Astrocyte (in vitro differentiated cells and primary cell): ENCODE results near the gene SHC4. TPM values are rescaled to one million over a fixed set of nuclear protein-coding genes. Genes with fewer than 3 reads are reported as not detected.
A peak's percentile ranks its signal among the peaks of the same experiment; 100 is the strongest.

Source experiments
- DNase-seq: peaks from one replicate; pipeline ENCODE4 v3.0.0-alpha.2; 2010; ENCODE audit warnings: low read depth
- FAIRE-seq: peaks from 2 replicates; lab custom pipeline; 2011; peaks lifted over from hg19 to GRCh38; lab: Jason Lieb, UNC
- H2AFZ ChIP-seq: 2 replicates; pipeline ENCODE4 v1.6.0; 2012; ENCODE audit warnings: low read depth, low read length, inconsistent platforms
- H3K27ac ChIP-seq: 2 replicates; pipeline ENCODE4 v1.5.1; 2011; ENCODE audit warnings: low read depth, low read length, inconsistent platforms
- H3K27me3 ChIP-seq: 2 replicates; pipeline ENCODE4 v1.6.0; 2011; ENCODE audit warnings: low read length, inconsistent platforms; ENCODE audit not compliant: insufficient read depth
- H3K36me3 ChIP-seq: 2 replicates; pipeline ENCODE4 v1.5.1; 2011; ENCODE audit warnings: low read length, inconsistent platforms; ENCODE audit not compliant: insufficient read depth
- H3K4me1 ChIP-seq: 2 replicates; pipeline ENCODE4 v1.5.1; 2011; ENCODE audit warnings: low read length, inconsistent platforms; ENCODE audit not compliant: insufficient read depth
- H3K4me2 ChIP-seq: 2 replicates; pipeline ENCODE4 v1.6.0; 2012; ENCODE audit warnings: low read length, inconsistent platforms
- H3K4me3 ChIP-seq: 2 replicates; pipeline ENCODE4 v1.5.1; 2011; ENCODE audit warnings: low read depth, mild to moderate bottlenecking, low read length, inconsistent platforms; ENCODE audit not compliant: insufficient read depth
- H3K79me2 ChIP-seq: 2 replicates; pipeline ENCODE4 v1.6.0; 2012; ENCODE audit warnings: mild to moderate bottlenecking, low read length, inconsistent platforms; ENCODE audit not compliant: insufficient read depth
- H3K9ac ChIP-seq: 2 replicates; pipeline ENCODE4 v1.6.0; 2012; ENCODE audit warnings: mild to moderate bottlenecking, low read length, inconsistent platforms
- H3K9me3 ChIP-seq: 2 replicates; pipeline ENCODE4 v1.5.1; 2012; ENCODE audit warnings: low read depth, mild to moderate bottlenecking, low read length, inconsistent platforms; ENCODE audit not compliant: insufficient read depth
- H4K20me1 ChIP-seq: 2 replicates; pipeline ENCODE4 v1.6.0; 2012; ENCODE audit warnings: low read length, inconsistent platforms; ENCODE audit not compliant: insufficient read depth
- H3K27ac Mint-ChIP-seq: one replicate; pipeline ENCODE4 v1.8.0; 2021; ENCODE audit warnings: mild to moderate bottlenecking, mixed read lengths; ENCODE audit not compliant: unreplicated experiment
- H3K27me3 Mint-ChIP-seq: one replicate; pipeline ENCODE4 v1.8.0; 2021; ENCODE audit warnings: low read depth, mixed read lengths; ENCODE audit not compliant: unreplicated experiment
- H3K36me3 Mint-ChIP-seq: one replicate; pipeline ENCODE4 v1.8.0; 2021; ENCODE audit warnings: low read depth, mixed read lengths; ENCODE audit not compliant: unreplicated experiment
- H3K4me1 Mint-ChIP-seq: one replicate; pipeline ENCODE4 v1.8.0; 2021; ENCODE audit warnings: low read depth, mixed read lengths; ENCODE audit not compliant: unreplicated experiment
- H3K4me3 Mint-ChIP-seq: one replicate; pipeline ENCODE4 v1.8.0; 2021; ENCODE audit warnings: mild to moderate bottlenecking, moderate library complexity, mixed read lengths; ENCODE audit not compliant: unreplicated experiment
- H3K9me3 Mint-ChIP-seq: one replicate; pipeline ENCODE4 v1.8.0; 2021; ENCODE audit warnings: mild to moderate bottlenecking, mixed read lengths; ENCODE audit not compliant: unreplicated experiment
- EZH2 ChIP-seq: IDR thresholded peaks from 2 replicates; pipeline ENCODE4 v1.6.1; 2012; ENCODE audit warnings: mild to moderate bottlenecking, low read length, inconsistent platforms; ENCODE audit not compliant: insufficient read depth
- total RNA-seq: library from RNA; stranded (reverse); gene quantifications from 2 replicates; pipeline ENCODE4 v1.2.1, GENCODE V29; 2021
- TF ChIP-seq, protein P1 (sequence below): IDR thresholded peaks from 2 replicates; pipeline ENCODE4 v1.5.1; 2011; ENCODE audit warnings: low read depth, mild to moderate bottlenecking, inconsistent platforms, low read length, moderate library complexity; ENCODE audit not compliant: insufficient read depth

The SHC4 gene
- total RNA-seq, 1 donor from 2014 or later: 2.7 TPM

DNA sequence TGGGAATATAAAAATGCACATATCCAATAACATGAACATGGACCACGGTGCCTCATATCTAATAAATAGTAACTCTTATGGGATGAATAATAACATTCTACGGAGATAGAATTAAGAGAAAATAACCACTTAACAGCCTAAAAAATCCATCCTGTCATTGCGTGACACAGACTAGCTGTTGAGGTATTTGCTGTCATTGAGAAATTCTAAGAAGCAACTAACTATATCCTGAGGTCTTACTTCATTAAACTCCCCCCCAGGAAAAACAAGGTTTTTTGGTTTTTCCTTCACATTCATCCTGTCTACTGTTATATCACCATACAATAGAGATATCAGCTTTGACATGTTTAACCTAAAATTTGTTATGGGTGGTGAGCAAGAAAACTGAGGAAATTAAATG lies 167.2 kb downstream of the SHC4 start:
- Mint-ChIP-seq H3K27ac (no peak overlapping the region), H3K9me3 (no peaks in the 10 kb centered on the region), H3K4me3 (no peak overlapping the region), H3K27me3 (no peaks in the 10 kb centered on the region), H3K4me1 (peaks cover 10% of the 10 kb centered on the region), H3K36me3 (no peaks in the 10 kb centered on the region)
- H3K27me3 ChIP-seq: no peaks in the 10 kb centered on the region
- H3K36me3 ChIP-seq: no peaks in the 10 kb centered on the region
- no peaks in the 10 kb centered on the region for H3K9me3 ChIP-seq
- H3K9ac ChIP-seq: peak overlapping the region; percentile 3
- H3K79me2 ChIP-seq: peaks cover 15% of the 10 kb centered on the region
- no peak overlapping the region for H3K4me3 ChIP-seq
- no peak for DNase-seq
- peaks cover 8% of the 10 kb centered on the region for H3K4me1 ChIP-seq
- peak; percentile 70 for FAIRE-seq
- TF ChIP-seq, protein P1, sequence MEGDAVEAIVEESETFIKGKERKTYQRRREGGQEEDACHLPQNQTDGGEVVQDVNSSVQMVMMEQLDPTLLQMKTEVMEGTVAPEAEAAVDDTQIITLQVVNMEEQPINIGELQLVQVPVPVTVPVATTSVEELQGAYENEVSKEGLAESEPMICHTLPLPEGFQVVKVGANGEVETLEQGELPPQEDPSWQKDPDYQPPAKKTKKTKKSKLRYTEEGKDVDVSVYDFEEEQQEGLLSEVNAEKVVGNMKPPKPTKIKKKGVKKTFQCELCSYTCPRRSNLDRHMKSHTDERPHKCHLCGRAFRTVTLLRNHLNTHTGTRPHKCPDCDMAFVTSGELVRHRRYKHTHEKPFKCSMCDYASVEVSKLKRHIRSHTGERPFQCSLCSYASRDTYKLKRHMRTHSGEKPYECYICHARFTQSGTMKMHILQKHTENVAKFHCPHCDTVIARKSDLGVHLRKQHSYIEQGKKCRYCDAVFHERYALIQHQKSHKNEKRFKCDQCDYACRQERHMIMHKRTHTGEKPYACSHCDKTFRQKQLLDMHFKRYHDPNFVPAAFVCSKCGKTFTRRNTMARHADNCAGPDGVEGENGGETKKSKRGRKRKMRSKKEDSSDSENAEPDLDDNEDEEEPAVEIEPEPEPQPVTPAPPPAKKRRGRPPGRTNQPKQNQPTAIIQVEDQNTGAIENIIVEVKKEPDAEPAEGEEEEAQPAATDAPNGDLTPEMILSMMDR: no peak
- no peak for TF ChIP-seq EZH2
- no peak overlapping the region for H3K27ac ChIP-seq
- no peaks in the 10 kb centered on the region for H4K20me1 ChIP-seq
- no peak overlapping the region for H2AFZ ChIP-seq
- peak overlapping the region; percentile 2 for H3K4me2 ChIP-seq

DNA sequence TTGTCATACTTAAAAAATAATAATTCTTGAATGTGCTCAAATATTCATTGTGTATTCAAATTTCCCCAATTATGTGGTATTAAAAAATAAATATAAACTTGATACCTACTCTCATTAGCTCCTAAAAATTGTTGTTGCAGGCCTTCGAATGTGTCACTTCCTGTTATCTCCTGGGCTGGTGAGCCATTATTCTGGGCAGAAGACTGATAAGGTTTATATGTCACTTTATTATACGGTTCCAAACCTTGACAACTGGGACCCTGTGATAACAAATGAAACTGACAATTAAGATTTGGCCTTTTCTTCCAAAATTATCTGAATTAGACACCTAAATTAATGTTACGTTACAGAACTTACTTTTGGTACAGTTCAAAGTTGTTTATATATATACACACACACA lies 167.8 kb downstream of the SHC4 start:
- no peaks in the 10 kb centered on the region for H3K36me3 ChIP-seq
- FAIRE-seq (no peak), DNase-seq (no peak)
- no peak overlapping the region for H3K9ac ChIP-seq
- Mint-ChIP-seq H3K27ac (no peak overlapping the region), H3K9me3 (no peaks in the 10 kb centered on the region), H3K27me3 (no peaks in the 10 kb centered on the region), H3K36me3 (no peaks in the 10 kb centered on the region), H3K4me3 (no peak overlapping the region), H3K4me1 (peaks cover 10% of the 10 kb centered on the region)
- H4K20me1 ChIP-seq: no peaks in the 10 kb centered on the region
- H2AFZ ChIP-seq: no peak overlapping the region
- no peaks in the 10 kb centered on the region for H3K27me3 ChIP-seq
- H3K4me1 ChIP-seq: peaks cover 8% of the 10 kb centered on the region
- TF ChIP-seq EZH2: no peak
- TF ChIP-seq, protein P1: no peak
- H3K4me3 ChIP-seq: no peak overlapping the region
- H3K27ac ChIP-seq: no peak overlapping the region
- H3K9me3 ChIP-seq: no peaks in the 10 kb centered on the region
- no peak overlapping the region for H3K4me2 ChIP-seq
- H3K79me2 ChIP-seq: peaks cover 13% of the 10 kb centered on the region

DNA sequence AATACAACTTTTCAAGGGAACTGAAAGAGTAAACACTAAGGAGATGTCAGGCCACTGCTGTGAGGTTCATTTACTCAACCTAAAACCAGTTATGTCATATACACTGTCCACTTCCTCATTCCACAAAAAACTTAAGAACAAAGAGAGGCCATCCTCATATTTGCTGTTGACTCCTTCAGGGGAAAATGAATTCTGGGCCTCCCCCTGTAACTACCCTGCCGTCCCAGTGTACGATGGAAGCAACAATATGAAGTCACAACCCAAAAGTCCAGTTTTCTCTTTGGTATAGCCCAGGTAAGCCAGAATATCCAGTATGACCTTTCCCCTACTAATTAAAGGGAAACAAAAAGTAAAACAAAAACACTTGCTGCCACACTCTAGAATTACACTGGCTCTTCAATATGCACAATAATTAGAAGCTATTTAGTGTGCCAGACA lies 169.0 kb downstream of the SHC4 start:
- Mint-ChIP-seq H3K9me3 (no peaks in the 10 kb centered on the region), H3K36me3 (no peaks in the 10 kb centered on the region), H3K4me3 (peak overlapping the region; percentile 9), H3K4me1 (peaks cover 8% of the 10 kb centered on the region), H3K27me3 (no peaks in the 10 kb centered on the region), H3K27ac (peak overlapping the region; percentile 88)
- H3K36me3 ChIP-seq: no peaks in the 10 kb centered on the region
- H3K4me2 ChIP-seq: peak overlapping the region; percentile 34
- no peak overlapping the region for H3K9ac ChIP-seq
- H3K27ac ChIP-seq: no peak overlapping the region
- H3K4me1 ChIP-seq: peaks cover 8% of the 10 kb centered on the region
- DNase-seq (no peak), FAIRE-seq (no peak)
- no peak for TF ChIP-seq EZH2
- TF ChIP-seq, protein P1: no peak
- no peaks in the 10 kb centered on the region for H4K20me1 ChIP-seq
- H3K4me3 ChIP-seq: no peak overlapping the region
- H3K27me3 ChIP-seq: no peaks in the 10 kb centered on the region
- H2AFZ ChIP-seq: no peak overlapping the region
- H3K9me3 ChIP-seq: no peaks in the 10 kb centered on the region
- H3K79me2 ChIP-seq: peaks cover 10% of the 10 kb centered on the region
